ENCODE data around the gene CYP3A5.
A peak's percentile ranks its signal among the peaks of the same experiment; 100 is the strongest.
"Not testable (repeated sequence)": the region's sequence is repeated elsewhere in the genome, so short reads cannot be mapped to it uniquely, and the experiment has no call there.

The CYP3A5 gene

DNA sequence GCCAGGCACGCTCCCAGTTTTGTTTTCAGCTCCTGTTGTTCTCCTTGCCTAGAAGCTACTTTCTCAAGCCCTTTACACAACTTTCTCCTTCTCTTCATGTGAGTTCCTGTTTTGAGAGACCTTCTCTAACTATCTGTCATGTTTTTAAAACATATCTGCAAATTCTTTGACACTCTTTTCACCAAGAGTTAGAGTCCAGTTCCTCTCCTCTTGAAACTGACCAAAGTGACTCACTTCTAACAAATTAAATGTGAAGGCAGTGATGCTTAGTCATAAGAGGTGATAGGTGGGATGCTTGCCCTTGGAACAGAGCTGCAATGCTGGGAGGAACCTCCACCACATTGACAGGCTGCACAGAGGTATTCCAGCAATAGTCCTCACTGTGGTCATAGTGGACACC is 37.8 kb downstream of the CYP3A5 start:
- no peak for DNase-seq (ENCODE audit: low spot score)

DNA sequence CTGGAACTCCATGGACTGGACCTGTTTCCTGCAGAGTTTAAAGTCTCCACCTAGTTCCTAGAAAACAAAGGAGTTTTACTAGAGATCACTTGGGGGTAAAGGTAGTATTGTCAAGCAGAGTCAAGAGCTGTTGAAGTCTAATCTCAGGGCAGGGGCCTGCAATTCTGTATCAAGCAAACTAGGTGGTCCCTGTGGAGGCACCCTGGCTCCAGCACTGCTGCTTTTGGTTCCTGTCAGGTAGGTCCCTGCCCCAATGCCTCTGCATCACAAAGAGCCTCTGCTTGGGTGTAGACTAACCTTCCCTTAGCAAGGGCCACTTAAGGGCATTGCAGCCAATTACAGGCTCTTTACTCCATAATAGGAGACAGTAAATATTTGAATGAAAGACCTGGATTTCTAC is 40.5 kb downstream of the CYP3A5 start:
- no peak for DNase-seq (ENCODE audit: low spot score)

DNA sequence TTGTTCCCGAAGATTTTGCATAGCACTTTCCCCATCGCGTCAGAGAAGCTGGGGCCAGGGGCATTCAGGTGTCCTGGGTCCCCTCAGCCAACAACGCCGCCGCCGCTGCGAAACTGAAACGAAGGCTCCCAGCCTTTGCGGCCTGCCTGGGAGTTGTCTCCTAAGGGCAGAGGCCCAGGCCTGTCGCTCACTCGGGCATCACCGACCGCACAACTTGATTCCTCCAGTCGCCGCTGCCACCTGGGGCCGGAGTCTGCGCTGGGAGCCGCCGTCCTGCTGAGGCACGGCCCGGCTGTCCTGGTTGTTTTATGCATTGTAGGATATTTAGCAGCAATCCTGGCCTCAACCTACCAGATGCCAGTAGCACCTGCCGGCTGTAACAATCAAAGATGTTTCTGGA is 41.1 kb downstream of the CYP3A5 start:
- DNase-seq (ENCODE audit: low spot score) = no peak

DNA sequence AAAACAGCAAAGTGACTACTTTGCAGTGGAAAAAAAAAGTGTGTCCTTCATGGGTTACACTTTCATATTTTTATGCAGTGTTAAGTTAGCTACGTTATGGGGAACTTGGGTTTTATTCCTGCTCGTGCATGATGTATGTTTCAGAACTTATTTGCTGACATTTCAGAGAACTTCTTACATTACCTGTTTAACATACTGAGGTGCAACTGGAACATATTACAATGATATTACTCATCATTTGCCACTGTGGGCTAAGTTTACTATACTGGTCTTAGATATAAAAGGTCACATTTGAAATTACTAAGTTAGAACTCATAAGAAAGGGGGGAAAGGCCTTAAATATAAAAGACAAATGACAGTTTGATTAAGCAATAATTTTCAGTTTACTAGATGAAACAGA is 42.4 kb downstream of the CYP3A5 start:
- not testable (repeated sequence) for DNase-seq (ENCODE audit: low spot score)

DNA sequence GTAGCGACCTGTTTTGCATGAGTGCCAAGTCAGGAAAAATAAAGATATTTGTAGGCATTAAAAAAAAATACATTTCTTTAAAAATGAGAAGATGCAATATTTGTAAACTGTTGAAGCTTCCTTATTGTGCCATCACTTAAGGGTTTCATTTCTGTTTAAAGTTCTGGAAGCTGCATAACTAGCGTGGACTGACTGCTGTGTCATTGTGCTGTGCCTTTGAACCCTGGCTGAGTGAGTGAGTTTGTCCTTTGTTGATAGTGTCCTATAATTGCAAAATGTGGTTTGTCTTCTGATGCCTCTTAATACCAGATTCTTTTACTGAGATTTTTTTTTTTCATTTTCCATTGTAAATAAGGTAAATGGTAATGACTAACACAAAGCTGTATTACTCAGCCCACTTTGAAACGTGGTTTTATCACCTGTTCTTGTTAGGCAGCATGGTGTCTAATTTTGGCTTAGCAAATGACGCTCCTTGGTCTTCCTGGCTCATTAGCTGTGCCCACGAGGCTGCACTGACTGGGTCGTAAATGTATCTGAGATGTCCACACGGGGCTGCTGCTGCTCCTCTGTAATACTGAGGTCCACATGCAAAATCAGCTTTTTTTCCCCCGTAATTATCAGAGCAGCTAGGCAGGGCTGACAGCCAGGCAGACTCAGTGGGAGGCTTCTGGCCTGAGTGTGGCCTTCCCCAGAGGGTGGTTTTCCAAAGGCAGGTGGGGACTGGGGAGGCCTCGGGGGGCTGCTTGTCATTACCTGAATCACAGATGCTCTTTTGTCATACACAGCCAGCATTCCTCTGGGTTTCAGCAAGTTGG is 48.3 kb downstream of the CYP3A5 start:
- DNase-seq (ENCODE audit: low spot score) = peak; percentile 29

DNA sequence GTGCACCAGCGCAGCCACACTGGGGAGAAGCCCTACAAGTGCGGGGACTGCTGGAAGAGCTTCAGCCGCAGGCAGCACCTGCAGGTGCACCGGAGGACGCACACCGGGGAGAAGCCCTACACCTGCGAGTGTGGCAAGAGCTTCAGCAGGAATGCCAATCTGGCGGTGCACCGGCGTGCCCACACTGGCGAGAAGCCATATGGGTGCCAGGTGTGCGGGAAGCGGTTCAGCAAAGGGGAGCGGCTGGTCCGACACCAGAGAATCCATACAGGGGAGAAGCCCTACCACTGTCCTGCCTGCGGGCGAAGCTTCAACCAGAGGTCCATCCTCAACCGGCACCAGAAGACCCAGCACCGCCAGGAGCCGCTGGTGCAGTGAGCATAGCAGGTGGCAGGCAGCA is 50.2 kb downstream of the CYP3A5 start:
- DNase-seq (ENCODE audit: low spot score) = no peak

DNA sequence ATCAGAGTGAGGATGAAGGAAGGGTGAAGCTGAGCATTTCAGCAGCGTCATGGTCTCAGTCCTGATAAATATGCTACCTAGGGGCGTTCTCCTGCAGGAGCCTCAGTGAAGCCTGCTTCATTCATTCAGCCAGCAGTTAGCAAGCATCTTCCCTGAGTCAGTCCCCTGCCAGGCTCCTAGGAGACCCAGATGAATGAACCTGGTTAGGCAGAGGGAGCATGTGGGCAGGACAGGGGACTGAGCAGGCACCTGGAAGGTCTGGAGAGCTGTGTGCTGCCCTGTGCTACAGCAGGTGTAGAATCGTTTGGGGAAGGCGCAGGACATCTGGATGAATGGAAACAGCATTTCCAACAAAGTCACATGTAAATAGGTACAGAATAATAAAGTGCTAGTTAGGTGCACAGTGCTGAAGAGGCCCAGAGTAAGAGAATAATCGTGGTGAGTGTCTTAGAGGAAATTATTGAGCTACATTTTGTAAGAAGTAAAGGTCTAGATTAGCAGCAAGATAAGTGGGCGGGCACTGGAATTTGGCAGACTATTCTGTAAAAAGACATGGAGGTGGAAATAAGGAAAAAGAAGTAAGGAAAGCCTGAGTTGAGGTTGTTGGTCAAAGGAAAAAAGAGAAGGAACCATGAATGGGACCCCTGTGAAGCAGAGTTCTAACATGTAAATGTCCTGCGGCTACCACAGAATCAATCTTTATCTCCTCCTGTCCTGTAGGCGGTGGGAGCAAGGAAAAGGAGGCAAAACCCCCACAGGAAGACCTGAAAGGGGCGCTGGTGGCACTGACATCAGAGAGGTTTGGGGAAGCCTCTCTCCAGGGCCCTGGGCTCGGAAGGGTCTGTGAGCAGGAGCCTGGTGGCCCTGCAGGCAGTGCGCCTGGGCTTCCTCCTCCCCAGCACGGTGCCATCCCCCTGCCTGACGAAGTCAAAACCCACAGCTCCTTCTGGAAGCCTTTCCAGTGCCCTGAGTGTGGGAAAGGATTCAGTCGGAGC is 51.0 kb downstream of the CYP3A5 start:
- DNase-seq (ENCODE audit: low spot score) = no peak

DNA sequence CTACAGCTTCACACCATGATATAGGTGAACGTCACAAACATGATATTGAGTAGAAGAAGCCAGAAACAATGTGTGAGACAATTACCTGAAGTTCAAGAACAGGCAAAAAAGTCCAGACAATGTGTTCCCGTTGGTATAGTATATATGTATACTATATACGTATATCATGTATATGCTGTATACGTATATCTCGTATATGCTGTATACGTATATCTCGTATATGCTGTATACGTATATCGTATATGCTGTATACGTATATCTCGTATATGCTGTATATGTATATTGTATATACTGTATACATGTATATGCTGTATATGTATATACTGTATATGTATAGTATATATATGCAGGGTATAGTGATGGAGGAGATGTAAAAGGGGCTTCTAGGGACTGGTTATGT is 52.3 kb downstream of the CYP3A5 start:
- DNase-seq (ENCODE audit: low spot score) = no peak

DNA sequence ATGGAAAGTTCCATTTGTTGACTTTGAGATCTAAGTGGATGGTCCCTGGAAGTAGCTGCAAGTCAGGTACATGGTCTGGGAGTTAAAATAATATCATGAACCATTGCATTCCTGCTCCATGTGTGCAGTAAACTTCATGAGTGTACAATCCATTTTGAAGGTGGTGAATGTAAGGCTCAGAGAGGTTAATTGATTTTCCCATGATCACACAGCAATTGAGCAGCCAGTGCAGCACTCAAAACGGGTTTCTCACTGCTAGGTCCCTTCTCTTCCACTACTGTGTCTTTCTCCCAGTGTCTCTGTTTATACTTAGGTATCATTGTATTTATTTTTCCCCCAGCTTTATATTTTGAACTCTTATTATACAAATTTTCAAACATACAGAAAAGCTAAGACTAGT is 53.1 kb downstream of the CYP3A5 start:
- no peak for DNase-seq (ENCODE audit: low spot score)

DNA sequence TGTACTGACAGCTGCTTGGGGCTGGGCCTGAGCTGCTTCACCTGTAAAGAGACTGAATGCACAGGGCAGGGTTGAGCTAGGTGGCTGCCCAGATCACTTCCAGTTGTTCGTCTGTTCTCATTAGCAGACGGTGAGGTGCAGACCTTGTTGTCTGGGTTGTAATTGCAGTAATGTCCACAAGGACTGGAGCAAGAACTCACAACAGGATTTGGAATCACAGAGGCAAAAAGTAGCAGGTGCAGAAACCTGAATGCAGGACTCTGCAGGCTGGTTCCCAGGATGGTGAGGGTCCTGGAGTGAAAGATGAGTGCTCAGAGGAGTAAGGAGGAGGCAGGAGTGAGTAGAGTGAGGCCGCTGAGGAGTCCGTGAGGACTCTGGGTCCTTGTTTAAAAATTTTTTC is 53.8 kb downstream of the CYP3A5 start:
- no peak for DNase-seq (ENCODE audit: low spot score)

DNA sequence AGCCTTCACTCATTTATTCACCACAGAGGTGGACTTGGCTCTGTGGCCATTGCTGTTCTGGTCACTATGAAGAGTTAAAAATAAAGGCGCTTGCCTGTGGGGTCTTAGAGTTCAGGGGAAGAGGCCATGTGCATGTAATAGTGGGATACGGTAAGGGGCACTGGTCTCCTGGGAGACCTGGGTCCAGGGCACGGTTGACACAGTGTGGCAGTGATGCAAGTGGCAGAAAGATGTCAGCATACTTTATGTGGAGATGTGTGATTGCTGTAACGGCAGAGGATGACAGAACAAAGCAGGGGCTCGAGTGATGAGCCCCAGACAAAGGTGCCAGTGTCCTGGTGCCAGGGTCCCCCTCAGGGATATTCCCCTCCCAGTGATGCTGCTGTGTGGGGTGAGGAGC is 54.5 kb downstream of the CYP3A5 start:
- no peak for DNase-seq (ENCODE audit: low spot score)

DNA sequence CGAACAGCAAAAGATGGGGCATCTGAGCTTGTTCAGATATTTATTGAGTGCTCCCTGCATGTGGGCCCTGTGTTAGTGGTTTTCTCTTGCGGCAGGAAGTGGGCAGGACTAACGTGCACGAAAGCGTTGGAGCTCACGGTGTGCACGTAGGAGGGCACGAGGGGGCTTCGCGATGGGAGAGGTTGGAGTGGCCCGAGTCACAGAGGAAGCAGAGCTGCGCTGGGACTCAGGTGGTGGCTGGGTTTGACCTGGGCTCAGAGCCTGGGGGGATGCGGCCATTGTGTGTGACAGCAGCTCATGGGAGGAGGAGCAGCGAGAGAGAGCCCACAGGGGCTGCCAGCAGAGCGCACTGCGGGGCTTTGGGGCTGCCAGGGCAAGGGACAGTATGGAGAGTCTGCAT is 55.3 kb downstream of the CYP3A5 start:
- DNase-seq (ENCODE audit: low spot score) = no peak

DNA sequence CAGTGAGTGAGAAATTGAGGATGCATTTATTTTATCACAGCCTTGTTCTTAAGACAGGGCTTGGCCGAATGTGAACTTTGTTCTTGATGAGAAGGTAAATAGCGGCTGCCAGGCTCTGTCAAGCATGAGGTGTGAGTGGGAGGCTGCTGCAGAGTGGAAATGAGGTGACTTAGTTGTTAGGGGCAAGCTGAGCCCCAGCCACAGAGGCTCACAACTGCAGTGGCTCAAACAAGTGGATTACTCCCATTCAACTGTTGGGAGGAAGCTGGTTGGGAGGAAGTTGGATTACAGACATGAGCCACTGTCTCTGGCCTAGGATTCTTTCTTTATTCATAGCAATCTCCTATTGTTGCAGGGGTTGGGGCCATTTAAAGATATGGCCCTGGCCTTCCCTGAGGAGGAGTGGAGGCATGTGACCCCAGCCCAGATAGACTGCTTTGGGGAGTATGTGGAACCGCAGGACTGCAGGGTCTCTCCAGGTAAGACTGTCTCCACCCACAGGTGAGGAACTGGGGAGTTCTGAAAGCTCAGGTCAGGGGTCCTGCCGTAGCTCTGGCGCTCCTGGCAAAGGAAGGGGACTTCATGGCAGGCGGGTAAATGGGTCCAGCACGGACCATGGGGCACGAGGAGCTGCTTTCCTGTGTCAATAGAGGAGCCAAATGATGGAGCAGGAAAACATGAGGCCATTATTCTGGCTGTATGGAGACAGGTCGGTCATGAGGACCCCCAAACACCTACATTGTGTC is 55.9 kb downstream of the CYP3A5 start:
- no peak for DNase-seq (ENCODE audit: low spot score)

DNA sequence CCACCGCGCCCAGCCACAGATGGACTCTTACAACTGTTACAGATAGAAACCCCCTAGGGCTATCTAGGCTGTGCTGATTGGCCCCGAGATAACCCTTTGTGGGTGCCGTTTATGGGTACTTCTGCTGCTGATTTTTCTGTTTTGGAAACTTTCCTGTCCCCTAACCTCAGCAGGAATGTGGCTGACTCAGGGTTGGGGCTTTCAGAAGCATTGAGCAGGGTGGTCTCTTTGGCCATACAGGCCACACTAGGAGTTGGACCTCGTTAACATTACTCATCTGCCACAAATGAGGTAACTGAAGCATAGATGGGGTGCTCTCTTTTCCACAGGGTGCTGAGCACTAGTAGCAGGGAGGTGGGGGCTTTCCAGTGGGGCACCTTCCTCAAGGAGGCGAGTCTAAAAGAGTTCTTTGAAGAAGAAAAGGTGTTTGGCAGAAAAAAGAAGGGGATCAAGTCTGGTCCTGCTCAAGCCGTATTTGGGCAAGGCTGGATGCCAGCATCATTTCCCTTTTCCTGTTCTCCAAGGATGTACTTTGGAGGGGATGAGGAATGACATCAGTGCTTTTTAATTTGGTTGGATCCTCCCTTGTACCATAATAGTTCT is 56.6 kb downstream of the CYP3A5 start:
- DNase-seq (ENCODE audit: low spot score) = no peak

DNA sequence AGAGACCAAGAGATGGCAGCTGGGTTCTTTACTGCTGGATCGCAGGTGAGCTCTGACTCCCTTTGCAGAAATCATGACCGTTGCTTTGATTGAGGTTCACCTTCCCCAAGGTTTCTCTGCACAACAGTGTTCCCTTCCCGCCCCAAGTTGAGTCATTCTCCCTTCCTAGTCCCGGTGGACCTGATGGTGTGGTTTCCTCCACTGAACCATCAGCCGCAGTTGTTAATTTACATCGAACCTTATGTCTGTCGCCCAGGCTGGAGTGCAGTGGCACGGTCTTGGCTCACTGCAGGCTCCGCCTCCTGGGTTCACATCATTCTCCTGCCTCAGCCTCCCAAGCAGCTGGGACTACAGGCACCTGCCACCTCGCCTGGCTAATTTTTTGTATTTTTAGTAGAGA is 57.2 kb downstream of the CYP3A5 start:
- no peak for DNase-seq (ENCODE audit: low spot score)

DNA sequence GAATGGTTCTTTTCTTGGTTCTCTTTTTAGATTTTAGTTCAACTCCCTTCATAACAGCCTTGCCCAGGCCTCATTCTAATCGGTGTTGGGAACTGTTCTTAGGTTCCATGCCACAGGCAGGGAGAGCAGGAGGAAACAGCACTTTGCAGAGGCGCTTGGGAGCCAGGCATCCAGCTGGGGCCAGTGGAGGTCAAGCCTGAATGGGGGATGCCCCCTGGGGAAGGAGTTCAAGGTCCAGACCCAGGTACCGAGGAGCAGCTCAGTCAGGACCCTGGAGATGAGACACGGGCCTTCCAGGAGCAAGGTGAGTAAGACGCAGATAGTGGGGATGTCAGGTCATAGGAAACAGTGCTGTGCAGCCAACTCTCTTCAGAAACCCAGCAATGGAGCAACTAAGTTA is 58.5 kb downstream of the CYP3A5 start:
- no peak for DNase-seq (ENCODE audit: low spot score)

DNA sequence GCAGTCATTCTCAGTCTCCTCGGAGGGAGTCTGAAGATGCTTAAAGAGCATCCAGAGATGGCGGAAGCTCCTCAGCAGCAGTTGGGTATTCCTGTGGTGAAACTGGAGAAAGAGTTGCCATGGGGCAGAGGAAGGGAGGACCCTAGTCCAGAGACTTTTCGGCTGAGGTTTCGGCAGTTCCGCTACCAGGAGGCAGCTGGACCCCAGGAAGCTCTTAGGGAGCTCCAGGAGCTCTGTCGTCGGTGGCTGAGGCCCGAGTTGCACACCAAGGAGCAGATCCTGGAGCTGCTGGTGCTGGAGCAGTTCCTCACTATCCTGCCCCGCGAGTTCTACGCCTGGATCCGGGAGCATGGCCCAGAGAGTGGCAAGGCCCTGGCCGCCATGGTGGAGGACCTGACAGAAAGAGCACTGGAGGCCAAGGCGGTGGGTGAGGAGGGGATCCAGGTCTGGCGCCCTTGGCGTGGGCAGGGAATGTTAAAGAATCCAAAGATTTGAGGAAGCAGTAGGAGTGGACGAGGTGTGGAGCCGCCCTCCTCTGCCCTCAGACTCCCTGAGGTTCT is 60.1 kb downstream of the CYP3A5 start:
- no peak for DNase-seq (ENCODE audit: low spot score)

DNA sequence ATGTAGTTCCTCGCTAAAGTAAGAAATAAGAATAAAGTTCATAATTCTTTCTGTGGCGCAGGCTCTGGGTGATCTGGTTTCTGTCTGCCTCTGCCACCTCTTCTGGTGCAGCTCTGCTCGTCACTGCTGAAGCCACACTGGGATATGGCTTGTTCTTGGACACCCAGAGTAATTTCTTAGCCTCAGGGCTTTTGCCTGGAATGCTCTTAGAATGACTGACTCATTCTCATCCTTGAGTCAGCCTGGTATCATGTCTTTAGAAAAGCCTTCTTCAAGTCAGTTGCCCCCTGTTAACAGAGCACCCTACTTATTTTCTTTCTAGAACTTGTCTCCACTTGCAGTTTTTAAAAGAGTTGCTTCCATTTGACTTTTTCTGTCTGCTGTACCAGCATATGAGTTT is 61.1 kb downstream of the CYP3A5 start:
- peak; percentile 48 for DNase-seq (ENCODE audit: low spot score)

DNA sequence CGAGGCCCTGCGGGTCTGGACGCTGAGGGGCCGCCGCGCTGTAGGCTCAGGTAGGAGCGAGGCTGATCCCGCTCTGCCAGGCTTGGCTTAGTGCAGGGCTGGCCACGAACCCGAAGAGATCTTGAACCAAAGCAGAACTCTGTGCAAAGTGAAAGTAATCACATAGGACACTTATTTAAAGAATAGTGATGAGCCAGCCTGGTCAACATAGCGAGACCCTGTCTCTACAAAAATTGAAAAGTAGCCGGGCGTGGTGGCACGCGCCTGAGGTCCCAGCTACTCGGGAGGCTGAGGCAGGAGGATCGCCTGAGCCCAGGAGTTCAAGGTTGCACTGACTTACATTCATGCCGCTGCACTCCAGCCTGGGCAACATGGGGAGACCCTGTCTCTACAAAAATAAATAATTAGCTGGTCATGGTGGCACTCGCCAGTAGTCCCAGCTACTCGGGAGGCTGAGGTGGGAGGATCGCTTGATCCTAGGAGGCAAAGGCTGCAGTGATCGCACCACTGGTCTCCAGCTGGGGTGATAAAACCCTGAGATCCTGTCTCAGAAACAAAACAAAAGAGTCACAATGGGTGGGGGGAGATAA is 62.5 kb downstream of the CYP3A5 start:
- DNase-seq (ENCODE audit: low spot score) = no peak

DNA sequence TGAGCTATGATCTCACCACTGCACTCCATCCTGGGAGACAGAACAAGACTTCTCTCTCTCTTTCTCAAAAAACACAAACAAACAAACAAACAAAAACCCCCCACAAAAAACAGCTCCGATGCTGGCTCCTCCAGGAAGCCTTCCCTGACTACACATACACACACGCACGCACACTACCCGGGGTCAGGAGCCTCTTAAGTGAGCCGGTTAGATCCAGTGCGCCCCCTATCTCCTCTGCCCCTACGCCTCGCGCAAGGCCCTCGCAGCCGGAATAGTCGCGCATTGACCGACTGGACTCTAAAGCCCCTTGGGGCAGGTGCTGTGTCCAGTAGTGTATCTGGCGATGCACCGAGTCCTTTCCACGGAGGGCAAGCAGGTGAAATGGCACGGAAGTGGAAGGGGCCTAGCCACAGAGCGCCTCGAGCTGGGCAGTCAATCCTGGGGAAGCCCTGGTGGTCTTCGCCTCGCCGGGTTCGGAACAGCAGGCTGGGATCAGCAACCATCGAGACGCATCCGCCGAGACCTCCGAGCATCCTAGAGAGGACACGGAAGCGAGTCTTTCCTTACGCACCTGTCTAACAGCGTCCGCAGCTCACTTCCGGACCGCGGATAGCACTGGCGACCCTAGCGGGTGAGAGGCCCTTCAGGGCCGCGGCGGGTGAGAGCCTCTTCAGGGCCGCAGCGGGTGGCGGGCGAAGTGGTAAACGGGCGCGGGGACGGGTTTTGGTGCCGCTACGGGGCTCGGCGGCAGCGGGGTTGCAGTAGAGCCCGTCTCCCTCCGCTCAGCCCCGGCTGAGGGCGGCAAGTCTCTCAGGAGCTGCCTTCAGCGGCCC is 63.2 kb downstream of the CYP3A5 start, which contains the start of gene ZSCAN25:
Gene ZSCAN25, plus strand, starts transcription at position 588 of the 833 bp plus-strand sequence. CDS start 2,661 bp downstream, outside the sequence.
- DNase-seq (ENCODE audit: low spot score) = peak; percentile 97

Measured in AG20443 (cell line).